ENCODE data around the gene GPR18.

DNA sequence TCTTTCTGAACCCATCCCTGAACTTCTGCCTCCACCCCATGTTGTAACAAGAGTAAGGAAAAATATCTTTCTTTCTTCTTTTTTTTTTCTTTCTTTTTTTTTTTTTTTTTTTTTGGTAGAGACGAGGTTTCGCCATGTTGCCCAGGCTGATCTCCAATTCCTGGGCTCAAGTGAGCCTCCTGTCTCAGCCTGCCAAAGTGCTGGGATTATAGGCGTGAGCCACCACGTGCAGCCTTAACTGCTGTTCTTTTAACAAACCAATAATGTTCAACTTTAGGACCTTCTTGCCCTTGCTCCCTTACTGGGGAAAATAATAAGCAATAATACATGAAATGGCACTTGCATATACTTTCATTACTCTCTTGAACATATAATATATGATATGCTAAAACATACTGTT lies 29.4 kb upstream of the GPR18 start:
- TF ChIP-seq, protein P1, sequence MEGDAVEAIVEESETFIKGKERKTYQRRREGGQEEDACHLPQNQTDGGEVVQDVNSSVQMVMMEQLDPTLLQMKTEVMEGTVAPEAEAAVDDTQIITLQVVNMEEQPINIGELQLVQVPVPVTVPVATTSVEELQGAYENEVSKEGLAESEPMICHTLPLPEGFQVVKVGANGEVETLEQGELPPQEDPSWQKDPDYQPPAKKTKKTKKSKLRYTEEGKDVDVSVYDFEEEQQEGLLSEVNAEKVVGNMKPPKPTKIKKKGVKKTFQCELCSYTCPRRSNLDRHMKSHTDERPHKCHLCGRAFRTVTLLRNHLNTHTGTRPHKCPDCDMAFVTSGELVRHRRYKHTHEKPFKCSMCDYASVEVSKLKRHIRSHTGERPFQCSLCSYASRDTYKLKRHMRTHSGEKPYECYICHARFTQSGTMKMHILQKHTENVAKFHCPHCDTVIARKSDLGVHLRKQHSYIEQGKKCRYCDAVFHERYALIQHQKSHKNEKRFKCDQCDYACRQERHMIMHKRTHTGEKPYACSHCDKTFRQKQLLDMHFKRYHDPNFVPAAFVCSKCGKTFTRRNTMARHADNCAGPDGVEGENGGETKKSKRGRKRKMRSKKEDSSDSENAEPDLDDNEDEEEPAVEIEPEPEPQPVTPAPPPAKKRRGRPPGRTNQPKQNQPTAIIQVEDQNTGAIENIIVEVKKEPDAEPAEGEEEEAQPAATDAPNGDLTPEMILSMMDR (IDR thresholded peaks at IDR 0.05), result no peak
- TF ChIP-seq POLR2A (IDR thresholded peaks at IDR 0.05), result no peak

Measured in uterus (tissue), 2 donors.